Subcutaneous abdominal adipose tissue (tissue), 5 donors: ENCODE results near the gene MRPL37.

Experiments
- H3K27ac ChIP-seq: one replicate; pipeline ENCODE4 v1.7.0; 2013; ENCODE audit warnings: low read depth, mild to moderate bottlenecking, inconsistent platforms, low read length, moderate library complexity
- H3K27me3 ChIP-seq, 5 donors: one replicate each; pipeline ENCODE4 v1.7.0; 2013; ENCODE audit warnings: low read length in 5 of 5, inconsistent platforms in 1 of 5; ENCODE audit not compliant: control insufficient read depth in 5 of 5, insufficient read depth in 4 of 5
- H3K36me3 ChIP-seq, 5 donors: one replicate each; pipeline ENCODE4 v1.7.0; 2013; ENCODE audit warnings: low read length in 5 of 5; ENCODE audit not compliant: control insufficient read depth in 5 of 5, insufficient read depth in 5 of 5
- H3K4me1 ChIP-seq, 5 donors: one replicate each; pipeline ENCODE4 v1.7.0; 2013; ENCODE audit warnings: low read length in 5 of 5, mild to moderate bottlenecking in 3 of 5, moderate library complexity in 1 of 5; ENCODE audit not compliant: control insufficient read depth in 5 of 5, insufficient read depth in 5 of 5
- H3K4me3 ChIP-seq, 5 donors: one replicate each; pipeline ENCODE4 v1.7.0; 2013; ENCODE audit warnings: low read length in 5 of 5, low read depth in 1 of 5
- H3K9ac ChIP-seq, 5 donors: one replicate each; pipeline ENCODE4 v1.7.0; 2013; ENCODE audit warnings: low read length in 5 of 5, mild to moderate bottlenecking in 4 of 5, moderate library complexity in 3 of 5
- H3K9me3 ChIP-seq, 5 donors: one replicate each; pipeline ENCODE4 v1.7.0; 2013; ENCODE audit warnings: low read length in 5 of 5; ENCODE audit not compliant: control insufficient read depth in 5 of 5
- donor health status: healthy.
- donor health status: healthy.
- donor health status: healthy.
- donor health status: healthy.
- donor health status: healthy.

Gene MRPL37

GRCh38 chr1:54215523-54215922, 15.6 kb downstream of the MRPL37 start:
- H3K4me1 ChIP-seq = peaks cover 1 to 19% (median 18%) of the 10 kb centered on the region in 5 donors
- H3K9me3 ChIP-seq = no peaks in the 10 kb centered on the region
- no peak overlapping the region for H3K9ac ChIP-seq
- no peaks in the 10 kb centered on the region for H3K27me3 ChIP-seq
- no peak overlapping the region for H3K4me3 ChIP-seq
- no peak overlapping the region for H3K27ac ChIP-seq
- peaks cover 8 to 87% (median 84%) of the 10 kb centered on the region in 5 donors for H3K36me3 ChIP-seq

- H3K27ac ChIP-seq = peak overlapping the region; percentile 71
- H3K36me3 ChIP-seq = peaks cover 3 to 51% (median 51%) of the 10 kb centered on the region in 5 donors
- peaks cover 3 to 30% (median 27%) of the 10 kb centered on the region in 5 donors for H3K4me1 ChIP-seq
- H3K4me3 ChIP-seq = no peak overlapping the region
- no peaks in the 10 kb centered on the region for H3K27me3 ChIP-seq
- H3K9ac ChIP-seq = peak overlapping the region in 2 of 5 donors; percentile 30 to 42
- H3K9me3 ChIP-seq = no peaks in the 10 kb centered on the region
Measured at GRCh38 chr1:54218883-54219687, 19.1 kb downstream of the MRPL37 start.

DNA sequence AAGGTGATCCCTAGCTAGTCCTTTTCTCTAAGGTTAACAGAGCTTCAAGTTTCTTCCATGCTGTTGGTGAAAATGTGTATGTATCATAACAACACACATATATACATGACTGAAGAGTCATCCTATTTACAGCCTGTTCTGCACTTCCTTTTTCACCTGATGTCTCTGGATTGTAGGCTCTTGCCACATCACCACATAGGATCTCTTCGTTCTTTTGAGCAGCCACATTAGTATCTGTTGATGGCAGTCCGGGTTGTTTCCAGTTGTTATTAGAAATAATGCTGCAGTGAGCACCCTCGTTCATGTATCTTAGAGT, 19.7 kb downstream of the MRPL37 start:
- no peaks in the 10 kb centered on the region for H3K9me3 ChIP-seq
- no peaks in the 10 kb centered on the region for H3K27me3 ChIP-seq
- peak overlapping the region in 2 of 5 donors; percentile 21 to 30 for H3K9ac ChIP-seq
- H3K4me3 ChIP-seq = peak overlapping the region in 3 of 5 donors; percentile 6 to 59 (median 17)
- peak overlapping the region; percentile 71 for H3K27ac ChIP-seq
- H3K36me3 ChIP-seq = peaks cover 0 to 46% (median 45%) of the 10 kb centered on the region in 5 donors
- peaks cover 3 to 30% (median 27%) of the 10 kb centered on the region in 5 donors for H3K4me1 ChIP-seq

GRCh38 chr1:54220004-54220811, 20.2 kb downstream of the MRPL37 start:
- H3K27ac ChIP-seq = peak overlapping the region; percentile 71
- peak overlapping the region; percentile 6 to 60 (median 50) for H3K4me3 ChIP-seq
- peaks cover 0 to 40% (median 40%) of the 10 kb centered on the region in 5 donors for H3K36me3 ChIP-seq
- H3K9ac ChIP-seq = peak overlapping the region in 3 of 5 donors; percentile 10 to 23 (median 21)
- no peaks in the 10 kb centered on the region for H3K27me3 ChIP-seq
- peaks cover 3 to 30% (median 27%) of the 10 kb centered on the region in 5 donors for H3K4me1 ChIP-seq
- no peaks in the 10 kb centered on the region for H3K9me3 ChIP-seq

- peaks cover 3 to 30% (median 27%) of the 10 kb centered on the region in 5 donors for H3K4me1 ChIP-seq
- peak overlapping the region in 2 of 5 donors; percentile 38 to 59 for H3K4me3 ChIP-seq
- H3K36me3 ChIP-seq = peaks cover 0 to 37% (median 34%) of the 10 kb centered on the region in 5 donors
Measured at GRCh38 chr1:54221113-54221834, 21.3 kb downstream of the MRPL37 start.

GRCh38 chr1:54221867-54222484, 22.0 kb downstream of the MRPL37 start:
- Histone ChIP-seq H3K4me1 (peaks cover 3 to 30% (median 27%) of the 10 kb centered on the region in 5 donors), H3K27ac (no peak overlapping the region), H3K27me3 (no peaks in the 10 kb centered on the region), H3K9me3 (no peaks in the 10 kb centered on the region), H3K4me3 (no peak overlapping the region), H3K9ac (no peak overlapping the region), H3K36me3 (peaks cover 0 to 31% (median 27%) of the 10 kb centered on the region in 5 donors)

More at GRCh38 chr1:54221113-54221834, 21.3 kb downstream of the MRPL37 start:
- no peaks in the 10 kb centered on the region for H3K9me3 ChIP-seq
- H3K27me3 ChIP-seq = no peaks in the 10 kb centered on the region
- H3K9ac ChIP-seq = peak overlapping the region in 2 of 5 donors; percentile 10 to 23
- H3K27ac ChIP-seq = peak overlapping the region; percentile 71

DNA sequence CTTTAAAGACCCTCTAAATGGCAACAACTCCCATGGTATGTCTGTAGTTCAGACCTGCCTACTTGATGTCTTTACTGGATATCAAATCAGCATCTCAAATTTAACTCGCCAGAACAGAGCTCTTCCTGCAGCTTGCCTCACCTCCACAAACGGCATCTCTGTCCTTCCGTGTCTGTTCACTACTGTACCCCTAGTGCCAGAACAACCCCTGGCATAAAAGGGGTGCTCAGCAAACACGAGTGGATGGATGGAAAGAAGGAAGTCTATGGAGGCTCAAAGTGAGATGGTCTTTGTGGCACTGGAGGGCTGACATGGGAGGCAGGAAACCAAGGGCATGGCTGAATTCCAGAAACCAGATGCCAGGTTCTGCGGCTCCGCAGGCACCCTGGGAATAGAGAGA, 22.7 kb downstream of the MRPL37 start:
- Histone ChIP-seq H3K27ac (no peak overlapping the region), H3K9ac (no peak overlapping the region)

DNA sequence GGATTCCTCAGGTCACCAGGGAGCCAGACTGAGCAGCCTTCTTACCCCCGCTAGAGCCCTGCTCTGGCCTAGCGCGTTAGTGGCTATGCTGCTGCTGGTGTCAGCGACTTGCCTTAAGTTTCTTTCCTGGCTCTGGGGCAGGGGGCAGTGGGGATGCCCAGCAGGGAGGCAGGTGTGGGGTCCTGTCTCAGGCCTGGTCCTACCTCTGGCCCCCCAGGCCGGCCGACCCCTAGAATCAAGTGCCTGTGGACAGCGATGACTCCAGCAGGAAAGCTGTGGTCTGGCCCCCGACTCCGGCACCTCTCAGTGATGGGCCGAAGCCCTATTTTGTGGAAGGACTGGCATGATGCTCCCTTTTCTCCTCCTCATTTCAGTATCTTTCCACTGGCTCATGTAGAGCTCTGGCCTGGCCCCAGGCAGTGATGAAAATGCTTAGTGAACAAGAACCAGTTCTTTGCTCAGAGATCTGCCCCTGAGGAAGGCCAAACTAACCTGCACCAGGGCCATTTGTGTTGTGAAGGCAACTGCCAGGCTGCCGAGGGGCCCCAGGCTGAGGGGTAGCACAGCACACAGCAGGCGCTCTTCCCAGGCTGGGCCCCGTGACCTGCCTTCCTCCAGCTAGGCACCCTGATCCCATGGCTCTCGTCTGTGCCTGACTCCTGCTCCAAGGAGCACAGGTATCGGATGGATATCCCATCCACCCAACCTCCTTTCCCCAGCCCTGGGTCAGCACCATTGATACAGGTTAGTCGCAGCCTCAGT, 23.7 kb downstream of the MRPL37 start:
- peak overlapping the region in 1 of 5 donors; percentile 14 for H3K9ac ChIP-seq
- H3K4me3 ChIP-seq = no peak overlapping the region
- H3K9me3 ChIP-seq = no peaks in the 10 kb centered on the region
- no peak overlapping the region for H3K27ac ChIP-seq
- no peaks in the 10 kb centered on the region for H3K27me3 ChIP-seq
- H3K4me1 ChIP-seq = peaks cover 1 to 35% (median 29%) of the 10 kb centered on the region in 5 donors
- H3K36me3 ChIP-seq = peaks cover 0 to 31% (median 16%) of the 10 kb centered on the region in 5 donors

More for the DNA sequence above, 22.7 kb downstream of the MRPL37 start:
- no peaks in the 10 kb centered on the region for H3K9me3 ChIP-seq
- H3K27me3 ChIP-seq = no peaks in the 10 kb centered on the region
- peaks cover 0 to 31% (median 20%) of the 10 kb centered on the region in 5 donors for H3K36me3 ChIP-seq
- H3K4me3 ChIP-seq = no peak overlapping the region
- peaks cover 3 to 32% (median 29%) of the 10 kb centered on the region in 5 donors for H3K4me1 ChIP-seq

DNA sequence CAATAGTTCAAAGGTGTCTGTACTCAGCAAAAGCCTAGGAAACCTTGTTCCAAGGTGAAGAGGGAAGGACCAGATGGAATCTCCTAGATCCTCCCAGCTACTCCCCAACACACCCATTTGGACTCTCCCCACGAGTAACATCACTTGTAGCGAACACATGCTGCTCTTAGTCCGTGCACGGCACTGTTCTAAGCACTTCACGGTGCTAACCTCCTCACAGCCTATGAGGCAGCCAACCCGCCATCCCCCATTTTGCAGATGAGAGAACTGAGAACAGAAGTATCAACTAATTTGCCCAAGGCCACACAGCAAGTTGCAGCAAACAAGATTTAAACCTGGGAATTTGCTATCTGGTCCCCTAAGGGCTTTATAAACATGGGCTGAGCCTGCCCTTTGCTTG, 24.3 kb downstream of the MRPL37 start:
- no peak overlapping the region for H3K4me3 ChIP-seq
- peaks cover 0 to 29% (median 11%) of the 10 kb centered on the region in 5 donors for H3K36me3 ChIP-seq
- H3K27me3 ChIP-seq = no peaks in the 10 kb centered on the region
- H3K27ac ChIP-seq = no peak overlapping the region
- H3K9ac ChIP-seq = no peak overlapping the region
- no peaks in the 10 kb centered on the region for H3K9me3 ChIP-seq
- peaks cover 4 to 29% (median 27%) of the 10 kb centered on the region in 5 donors for H3K4me1 ChIP-seq
